Activated naive CD8-positive, alpha-beta T cell (primary cell): ENCODE measurements around the gene MYH15.

Source experiments
- H3K27ac Mint-ChIP-seq: one replicate; pipeline ENCODE4 v1.8.0; 2021; ENCODE audit warnings: mixed read lengths
- H3K27me3 Mint-ChIP-seq: one replicate; pipeline ENCODE4 v1.8.0; 2021; ENCODE audit warnings: mixed read lengths
- H3K36me3 Mint-ChIP-seq: one replicate; pipeline ENCODE4 v1.8.0; 2021; ENCODE audit warnings: mixed read lengths
- H3K4me1 Mint-ChIP-seq: one replicate; pipeline ENCODE4 v1.8.0; 2021; ENCODE audit warnings: low read depth, mixed read lengths
- H3K4me3 Mint-ChIP-seq: one replicate; pipeline ENCODE4 v1.8.0; 2021; ENCODE audit warnings: mild to moderate bottlenecking, mixed read lengths
- H3K9me3 Mint-ChIP-seq: one replicate; pipeline ENCODE4 v1.8.0; 2021; ENCODE audit warnings: low read depth, mixed read lengths

The MYH15 gene

GRCh38 chr3:108342837-108343486, 167.4 kb downstream of the MYH15 start:
- H3K36me3 Mint-ChIP-seq, result peaks cover under 1% of the 10 kb centered on the region
- H3K4me1 Mint-ChIP-seq, result peaks cover 4% of the 10 kb centered on the region
- H3K9me3 Mint-ChIP-seq, result no peaks in the 10 kb centered on the region
- no peak overlapping the region for H3K4me3 Mint-ChIP-seq
- no peak overlapping the region for H3K27ac Mint-ChIP-seq
- H3K27me3 Mint-ChIP-seq, result peaks cover under 1% of the 10 kb centered on the region

DNA sequence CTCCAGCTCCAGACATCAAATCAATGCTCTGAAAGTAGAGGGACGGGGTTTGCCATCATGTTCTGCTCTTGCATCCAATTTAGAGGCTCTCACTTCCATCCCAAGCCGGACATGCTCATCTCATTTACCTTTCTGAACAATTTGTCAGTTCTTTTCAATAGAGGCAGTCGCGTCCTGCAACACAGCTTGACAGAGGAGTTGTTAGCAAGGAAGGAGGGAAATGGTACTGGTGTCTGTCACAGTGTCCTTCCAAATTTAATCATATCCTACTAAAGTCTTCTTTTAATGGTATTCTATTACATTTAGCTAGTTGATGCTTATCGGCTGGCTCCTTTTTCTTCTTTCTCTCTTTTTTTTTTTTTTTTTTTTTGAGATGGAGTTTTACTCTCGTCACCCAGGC, 168.5 kb downstream of the MYH15 start:
- Mint-ChIP-seq H3K4me1 (peaks cover 4% of the 10 kb centered on the region), H3K4me3 (no peak overlapping the region), H3K36me3 (no peaks in the 10 kb centered on the region), H3K27ac (no peak overlapping the region), H3K9me3 (no peaks in the 10 kb centered on the region), H3K27me3 (no peaks in the 10 kb centered on the region)

DNA sequence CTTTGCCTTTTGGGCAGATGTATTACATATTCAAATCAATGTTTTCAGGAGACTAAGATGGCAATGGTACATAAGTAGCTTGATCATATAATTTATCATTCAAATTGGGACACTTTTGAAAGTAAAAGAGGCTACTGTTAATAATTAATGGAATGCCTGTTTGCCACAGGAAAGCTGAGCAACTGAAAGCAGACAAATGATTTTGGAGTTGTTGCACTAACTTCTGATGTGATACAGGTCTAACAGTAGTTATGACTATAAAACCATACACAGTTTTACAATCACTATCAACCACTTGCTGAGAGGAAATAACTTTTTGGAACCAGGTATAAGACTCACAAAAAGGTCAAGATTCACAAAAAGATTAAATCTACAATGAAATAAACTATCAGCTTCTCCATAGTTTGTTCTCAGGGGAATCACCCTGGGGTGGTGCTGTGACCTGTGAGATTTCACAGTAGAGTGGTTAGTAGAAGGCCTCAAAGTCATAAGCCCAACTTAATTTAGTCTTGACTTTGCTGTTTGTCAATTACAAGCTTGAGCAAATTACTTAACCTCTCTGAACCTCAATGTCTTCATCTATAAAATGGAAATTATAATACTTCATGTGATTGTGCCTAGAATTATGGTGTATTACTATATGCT, 171.4 kb downstream of the MYH15 start:
- H3K9me3 Mint-ChIP-seq, result no peaks in the 10 kb centered on the region
- H3K27me3 Mint-ChIP-seq, result no peaks in the 10 kb centered on the region
- no peaks in the 10 kb centered on the region for H3K36me3 Mint-ChIP-seq
- peaks cover 4% of the 10 kb centered on the region for H3K4me1 Mint-ChIP-seq
- H3K4me3 Mint-ChIP-seq, result no peak overlapping the region
- no peak overlapping the region for H3K27ac Mint-ChIP-seq

- Mint-ChIP-seq H3K9me3 (no peaks in the 10 kb centered on the region), H3K4me1 (peaks cover 3% of the 10 kb centered on the region), H3K27me3 (no peaks in the 10 kb centered on the region), H3K36me3 (no peaks in the 10 kb centered on the region), H3K27ac (no peak overlapping the region), H3K4me3 (no peak overlapping the region)
Observed at GRCh38 chr3:108334701-108335100, 175.7 kb downstream of the MYH15 start.

DNA sequence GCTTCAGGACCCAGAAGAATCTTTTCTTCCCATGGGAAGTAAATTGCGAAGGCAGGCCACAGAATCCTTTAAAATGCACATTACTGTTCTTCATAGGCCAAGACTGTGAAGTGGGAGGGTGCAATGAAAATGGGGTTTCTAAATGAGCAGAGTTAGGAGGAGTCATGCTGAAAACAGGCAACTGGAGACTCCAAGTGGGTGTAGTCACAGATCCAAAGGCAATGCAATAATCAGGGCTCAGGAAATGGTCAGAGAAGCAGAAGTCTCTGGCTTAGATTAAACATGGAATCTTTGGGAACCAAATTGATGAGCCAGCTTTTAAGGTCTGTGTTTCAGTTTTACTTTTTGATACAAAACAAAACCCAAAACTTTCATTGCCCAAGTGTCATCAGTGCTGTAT, 176.4 kb downstream of the MYH15 start:
- no peaks in the 10 kb centered on the region for H3K9me3 Mint-ChIP-seq
- no peaks in the 10 kb centered on the region for H3K27me3 Mint-ChIP-seq
- H3K27ac Mint-ChIP-seq, result no peak overlapping the region
- H3K36me3 Mint-ChIP-seq, result no peaks in the 10 kb centered on the region
- H3K4me1 Mint-ChIP-seq, result peaks cover 9% of the 10 kb centered on the region
- H3K4me3 Mint-ChIP-seq, result no peak overlapping the region

- H3K4me1 Mint-ChIP-seq, result peaks cover 18% of the 10 kb centered on the region
- H3K4me3 Mint-ChIP-seq, result no peak overlapping the region
- no peaks in the 10 kb centered on the region for H3K9me3 Mint-ChIP-seq
- no peaks in the 10 kb centered on the region for H3K27me3 Mint-ChIP-seq
- peaks cover 5% of the 10 kb centered on the region for H3K36me3 Mint-ChIP-seq
- H3K27ac Mint-ChIP-seq, result no peak overlapping the region
Observed at GRCh38 chr3:108331792-108332191, 178.6 kb downstream of the MYH15 start.
